Effector memory CD4-positive, alpha-beta T cell (primary cell): ENCODE results near the gene UCK2.

Experiments
- DNase-seq, 3 donors: peaks; one replicate each; pipeline ENCODE4 v3.0.0-alpha.2; 2020
- H3K27ac ChIP-seq: 2 replicates; pipeline ENCODE4 v1.7.0; 2013; ENCODE audit warnings: mild to moderate bottlenecking, low read length, moderate library complexity; ENCODE audit not compliant: insufficient read depth, poor library complexity, severe bottlenecking
- H3K27me3 ChIP-seq: replicated peaks from 2 replicates; pipeline ENCODE4 v1.7.0; 2013; ENCODE audit warnings: mild to moderate bottlenecking, low read length; ENCODE audit not compliant: insufficient read depth, control insufficient read depth, poor library complexity, severe bottlenecking
- H3K36me3 ChIP-seq: 2 replicates; pipeline ENCODE4 v1.7.0; 2013; ENCODE audit warnings: mild to moderate bottlenecking, low read length, moderate library complexity; ENCODE audit not compliant: control insufficient read depth, insufficient read depth
- H3K4me1 ChIP-seq: 2 replicates; pipeline ENCODE4 v1.7.0; 2013; ENCODE audit warnings: low read length, mild to moderate bottlenecking; ENCODE audit not compliant: control insufficient read depth, insufficient read depth, poor library complexity, severe bottlenecking
- H3K4me3 ChIP-seq: 2 replicates; pipeline ENCODE4 v1.7.0; 2013; ENCODE audit warnings: low read length, low read depth, mild to moderate bottlenecking; ENCODE audit not compliant: insufficient read depth, poor library complexity, severe bottlenecking
- H3K9me3 ChIP-seq: 2 replicates; pipeline ENCODE4 v1.7.0; 2013; ENCODE audit warnings: mild to moderate bottlenecking, low read length, moderate library complexity; ENCODE audit not compliant: control insufficient read depth

Gene UCK2

DNA sequence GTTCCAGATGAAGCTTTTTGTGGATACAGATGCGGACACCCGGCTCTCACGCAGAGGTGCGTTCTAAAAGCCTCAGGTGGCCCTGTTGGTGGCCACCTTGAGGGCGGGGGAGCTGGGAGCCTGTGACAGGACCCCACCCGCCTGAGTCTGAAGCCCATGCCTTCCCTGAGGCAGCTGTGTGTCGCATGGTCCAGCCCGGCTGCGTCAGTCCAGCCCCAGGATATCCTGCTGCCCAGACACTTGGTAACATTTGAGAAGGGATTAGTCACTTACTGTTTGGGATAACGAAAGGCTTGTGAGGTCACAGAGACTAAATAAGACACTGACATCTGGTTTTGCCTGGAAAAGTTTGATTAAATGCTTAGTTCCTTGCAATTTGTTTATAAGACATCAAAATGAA lies 68.9 kb downstream of the UCK2 start:
- no peak for DNase-seq
- Histone ChIP-seq H3K9me3 (no peaks in the 10 kb centered on the region), H3K36me3 (no peaks in the 10 kb centered on the region), H3K4me1 (no peaks in the 10 kb centered on the region), H3K4me3 (no peak overlapping the region), H3K27ac (no peak overlapping the region), H3K27me3 (no peaks in the 10 kb centered on the region)

DNA sequence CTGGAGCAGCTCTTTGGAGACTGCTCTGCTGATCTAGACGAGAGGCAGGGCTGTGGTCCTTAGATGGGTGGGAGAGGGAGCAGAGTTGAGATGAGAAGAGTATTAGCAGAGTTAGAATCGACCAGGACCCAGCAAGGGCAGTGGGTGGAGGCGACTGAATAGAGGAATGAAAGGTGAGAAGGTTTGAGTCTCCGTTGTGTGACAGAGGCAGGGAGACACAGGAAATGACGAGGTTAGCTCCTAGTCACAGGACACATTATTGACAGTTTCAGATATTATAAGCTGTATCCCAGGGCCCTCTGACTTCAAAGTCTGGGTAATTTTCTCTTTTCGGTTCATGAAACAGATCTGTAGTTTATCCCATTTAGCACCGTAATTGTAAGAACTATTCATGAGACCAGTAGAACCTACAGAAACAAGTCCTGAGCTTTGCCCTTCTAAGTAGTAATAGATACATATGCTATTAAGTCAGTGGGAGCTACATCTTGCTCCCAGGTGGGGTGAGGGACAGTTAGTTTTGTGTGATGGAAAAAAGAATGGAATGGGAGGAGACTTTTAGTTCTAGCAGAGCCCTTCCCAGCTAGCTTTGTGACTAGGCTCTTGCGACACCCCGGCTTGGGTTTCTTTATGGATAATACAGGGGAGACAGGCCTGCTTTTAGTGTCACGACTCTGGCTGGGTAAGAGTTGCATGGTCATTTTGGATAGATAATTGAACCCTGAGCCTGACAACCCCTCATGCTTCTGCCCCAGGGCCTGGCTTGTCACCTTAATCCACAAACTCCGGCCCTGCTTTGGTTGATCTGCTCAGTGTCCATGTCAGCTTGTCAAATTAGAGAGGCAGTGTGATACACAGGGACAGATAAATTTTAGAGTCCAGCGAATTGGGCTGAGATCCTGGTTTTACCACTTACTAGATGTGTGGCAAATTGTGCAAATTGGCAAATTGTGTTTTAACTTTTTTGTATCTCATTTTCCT lies 70.2 kb downstream of the UCK2 start:
- Histone ChIP-seq H3K27ac (no peak overlapping the region), H3K36me3 (no peaks in the 10 kb centered on the region), H3K27me3 (no peaks in the 10 kb centered on the region), H3K9me3 (no peaks in the 10 kb centered on the region), H3K4me1 (no peaks in the 10 kb centered on the region), H3K4me3 (no peak overlapping the region)
- DNase-seq: no peak

DNA sequence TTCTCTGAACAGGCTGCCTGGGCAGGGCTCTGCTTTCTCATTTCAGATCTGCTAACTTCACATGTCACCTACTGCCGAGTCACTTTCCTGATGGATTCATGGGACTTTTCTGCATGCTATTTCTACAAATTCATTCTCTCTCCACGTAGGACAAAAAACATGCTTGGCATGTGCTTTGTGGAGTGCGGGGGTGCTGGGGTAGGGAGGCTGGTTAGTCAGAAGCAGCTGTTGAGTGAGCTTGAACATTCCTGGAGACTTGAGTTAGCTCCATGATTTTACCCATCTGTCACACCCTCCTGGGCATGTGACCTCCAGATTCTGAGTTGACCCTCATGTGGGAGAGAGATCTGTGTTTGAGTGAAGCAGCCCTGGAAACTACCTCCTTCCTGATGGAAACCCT lies 71.4 kb downstream of the UCK2 start:
- no peaks in the 10 kb centered on the region for H3K36me3 ChIP-seq
- no peak overlapping the region for H3K27ac ChIP-seq
- no peaks in the 10 kb centered on the region for H3K27me3 ChIP-seq
- no peaks in the 10 kb centered on the region for H3K4me1 ChIP-seq
- no peak overlapping the region for H3K4me3 ChIP-seq
- no peak for DNase-seq
- no peaks in the 10 kb centered on the region for H3K9me3 ChIP-seq

DNA sequence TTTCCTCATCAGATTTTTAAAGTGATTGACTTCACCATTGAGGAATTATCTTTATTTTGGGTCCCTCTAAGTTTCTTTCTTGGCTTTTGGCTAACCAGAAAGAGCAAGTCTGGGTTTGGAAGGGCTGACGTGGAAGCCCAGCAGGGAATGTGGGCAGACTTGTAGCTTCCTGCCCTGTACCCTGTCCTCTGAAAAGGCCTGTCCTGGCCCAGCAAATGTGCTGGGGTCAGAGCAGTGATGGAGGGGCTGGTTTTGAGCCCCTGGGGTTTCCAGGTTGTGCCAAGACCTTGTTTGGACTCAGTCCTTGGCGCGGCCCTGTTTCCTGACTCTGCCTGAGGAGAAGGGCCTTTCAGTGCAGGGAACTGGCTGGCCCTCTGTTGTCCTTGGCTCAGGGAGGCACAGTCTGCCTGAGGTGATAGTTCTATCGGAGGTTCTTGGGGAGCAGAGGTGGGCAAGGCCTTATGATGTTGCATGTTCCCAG lies 72.1 kb downstream of the UCK2 start:
- H3K36me3 ChIP-seq: no peaks in the 10 kb centered on the region
- no peak overlapping the region for H3K27ac ChIP-seq
- H3K9me3 ChIP-seq: no peaks in the 10 kb centered on the region
- H3K4me1 ChIP-seq: no peaks in the 10 kb centered on the region
- H3K4me3 ChIP-seq: no peak overlapping the region
- H3K27me3 ChIP-seq: no peaks in the 10 kb centered on the region
- no peak for DNase-seq

DNA sequence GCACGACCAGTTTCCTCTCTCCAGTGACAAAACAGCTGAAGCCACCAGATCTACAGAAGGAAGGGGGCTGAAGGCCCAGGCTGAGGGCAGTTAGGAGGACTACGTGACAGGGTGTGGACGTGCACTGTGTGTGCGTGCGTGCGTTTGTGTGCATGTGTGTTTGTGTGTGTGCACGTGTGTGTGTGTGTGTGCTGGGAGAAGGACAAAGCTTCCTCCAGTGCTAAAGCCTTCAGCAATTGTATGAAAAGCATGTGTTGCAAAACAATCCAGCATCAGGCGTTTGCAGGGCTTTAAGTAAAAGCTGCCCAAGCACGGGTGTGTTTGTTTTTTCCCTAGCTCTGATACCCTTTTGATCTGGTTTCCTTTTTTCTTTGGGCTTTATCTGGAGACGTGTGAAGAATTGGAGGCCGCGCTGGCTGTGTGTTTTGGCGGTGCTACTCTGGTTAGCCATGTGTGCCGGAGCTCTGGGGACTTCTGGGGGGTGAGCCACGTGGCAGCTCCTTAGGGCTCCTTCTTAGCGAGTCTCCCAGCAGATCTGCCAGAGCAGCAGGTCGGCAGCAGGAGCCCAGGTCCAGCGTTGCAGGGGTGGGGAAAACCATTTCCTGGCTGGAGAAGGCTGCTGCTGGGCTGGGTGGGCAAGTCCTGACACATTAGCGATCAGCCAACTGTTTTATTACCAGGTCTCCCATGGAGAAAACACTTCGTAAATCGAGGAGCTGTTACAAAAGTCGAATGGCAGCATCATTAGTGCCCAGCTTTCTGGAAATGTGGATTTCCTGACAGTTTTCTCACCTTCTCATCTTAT lies 73.4 kb downstream of the UCK2 start:
- Histone ChIP-seq H3K4me3 (no peak overlapping the region), H3K27ac (no peak overlapping the region), H3K36me3 (no peaks in the 10 kb centered on the region), H3K9me3 (no peaks in the 10 kb centered on the region), H3K4me1 (no peaks in the 10 kb centered on the region), H3K27me3 (no peaks in the 10 kb centered on the region)
- no peak for DNase-seq

DNA sequence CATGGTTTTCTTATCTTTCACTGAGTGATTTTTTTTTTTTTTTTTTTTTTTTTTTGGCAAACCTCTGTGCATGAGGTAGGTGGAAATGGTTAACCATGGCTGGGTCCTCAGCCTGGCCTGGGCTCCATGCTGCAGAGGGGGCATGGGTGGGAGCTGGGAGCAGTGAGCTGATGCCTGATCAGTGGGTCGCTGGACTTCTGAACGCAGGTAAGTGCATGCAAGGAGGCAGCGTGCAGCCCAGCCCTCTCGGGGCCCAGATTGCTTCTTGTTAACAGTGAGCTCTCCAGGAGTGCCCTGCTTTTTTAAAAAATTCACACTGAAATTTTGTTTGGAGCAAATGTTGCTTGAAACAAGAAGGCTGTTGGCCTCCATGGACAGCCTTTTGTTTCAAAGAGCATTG lies 75.2 kb downstream of the UCK2 start:
- Histone ChIP-seq H3K36me3 (no peaks in the 10 kb centered on the region), H3K27ac (no peak overlapping the region), H3K4me1 (no peaks in the 10 kb centered on the region), H3K27me3 (no peaks in the 10 kb centered on the region), H3K9me3 (no peaks in the 10 kb centered on the region), H3K4me3 (no peak overlapping the region)
- no peak for DNase-seq

DNA sequence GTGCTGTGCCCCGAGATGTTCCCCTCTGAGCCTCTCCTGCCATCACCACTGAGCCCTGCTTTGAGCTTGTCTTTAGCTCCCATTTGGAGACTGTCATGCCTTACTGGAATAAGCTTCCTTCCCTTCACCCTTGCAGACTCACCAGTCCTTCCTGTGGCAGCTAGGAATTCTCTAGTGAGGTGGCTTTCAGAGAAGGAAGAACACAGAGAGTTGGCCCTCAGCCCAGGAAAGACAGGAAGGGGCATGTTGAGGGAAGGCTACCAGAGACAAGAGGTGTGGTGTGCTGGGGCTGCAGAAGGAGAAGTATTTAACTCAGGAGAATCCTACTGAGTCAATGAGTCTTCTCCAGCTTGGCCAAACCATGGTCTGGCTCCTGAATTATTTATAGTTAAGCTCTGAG lies 76.3 kb downstream of the UCK2 start:
- H3K27ac ChIP-seq: no peak overlapping the region
- no peaks in the 10 kb centered on the region for H3K4me1 ChIP-seq
- H3K4me3 ChIP-seq: no peak overlapping the region
- no peaks in the 10 kb centered on the region for H3K36me3 ChIP-seq
- no peaks in the 10 kb centered on the region for H3K9me3 ChIP-seq
- DNase-seq: no peak
- H3K27me3 ChIP-seq: no peaks in the 10 kb centered on the region

DNA sequence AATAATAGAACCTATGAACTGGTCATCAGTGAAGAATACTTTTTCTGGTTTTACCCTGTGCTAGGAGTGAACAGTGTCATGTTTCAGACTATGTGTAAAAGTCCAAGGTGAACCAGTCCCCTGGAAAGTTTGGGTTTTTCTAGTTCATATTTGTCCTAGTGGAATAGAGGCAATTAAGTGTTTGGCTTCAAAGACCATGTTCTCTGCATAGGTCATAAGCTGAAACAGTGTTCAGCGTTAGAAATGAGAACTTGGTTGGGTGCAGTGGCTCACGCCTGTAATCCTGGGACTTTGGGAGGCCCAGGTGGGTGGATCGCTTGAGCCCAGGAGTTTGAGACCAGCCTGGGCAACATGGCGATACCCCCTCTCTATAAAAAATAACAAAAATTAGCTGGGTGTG lies 77.5 kb downstream of the UCK2 start:
- Histone ChIP-seq H3K4me1 (no peaks in the 10 kb centered on the region), H3K27ac (no peak overlapping the region), H3K36me3 (no peaks in the 10 kb centered on the region), H3K9me3 (no peaks in the 10 kb centered on the region), H3K27me3 (no peaks in the 10 kb centered on the region), H3K4me3 (no peak overlapping the region)
- DNase-seq: no peak

DNA sequence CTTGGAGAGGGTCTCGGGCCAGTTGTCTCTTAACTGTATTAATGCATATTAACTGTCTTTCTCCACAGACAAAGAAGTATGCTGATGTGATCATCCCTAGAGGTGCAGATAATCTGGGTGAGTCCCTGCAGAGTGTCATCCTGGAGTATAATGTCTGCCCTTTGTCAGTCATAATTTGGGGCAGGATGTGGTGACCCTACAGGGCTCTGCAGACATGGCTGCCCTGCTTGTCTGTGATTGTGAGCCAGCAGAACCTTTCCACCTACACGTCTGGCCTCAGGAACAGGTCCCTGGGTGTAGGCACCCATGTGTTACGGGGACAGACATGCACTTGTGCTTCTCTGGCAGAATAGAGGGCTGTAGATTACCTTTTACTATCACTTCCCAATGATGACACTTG lies 78.4 kb downstream of the UCK2 start:
- no peak overlapping the region for H3K4me3 ChIP-seq
- H3K36me3 ChIP-seq: no peaks in the 10 kb centered on the region
- DNase-seq: no peak
- no peaks in the 10 kb centered on the region for H3K4me1 ChIP-seq
- no peaks in the 10 kb centered on the region for H3K27me3 ChIP-seq
- no peak overlapping the region for H3K27ac ChIP-seq
- no peaks in the 10 kb centered on the region for H3K9me3 ChIP-seq
